C4-2B (cell line): ENCODE results near the gene OSBPL7.

ENCODE experiments used
- ZFX ChIP-seq: fragments of 450-650 bp; IDR thresholded peaks from 2 replicates; pipeline ENCODE4 v1.6.1; 2017
- TF ChIP-seq, protein P1 (sequence below): fragments of 450-650 bp; conservative IDR thresholded peaks from 2 replicates; pipeline ENCODE4 v1.5.1; 2017; ENCODE audit warnings: mild to moderate bottlenecking

DNA sequence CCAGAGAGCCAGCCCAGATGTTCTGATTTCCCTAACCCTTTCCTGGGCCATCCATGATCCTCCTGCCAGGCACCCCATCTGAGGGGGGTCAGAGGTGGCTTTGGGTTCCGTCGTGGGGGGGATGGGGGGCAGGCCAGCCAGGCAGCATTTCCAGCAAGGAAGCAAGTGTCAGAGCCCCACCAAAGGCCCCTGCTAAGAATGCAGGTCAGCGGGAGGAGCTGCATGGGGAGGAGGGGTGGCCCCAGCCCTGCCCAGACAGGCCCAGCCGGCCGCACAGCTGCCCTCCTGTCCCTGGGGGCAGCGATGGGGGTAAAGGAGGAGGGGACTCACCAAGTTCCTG is 21.8 kb upstream of the OSBPL7 start:
- TF ChIP-seq, protein P1, sequence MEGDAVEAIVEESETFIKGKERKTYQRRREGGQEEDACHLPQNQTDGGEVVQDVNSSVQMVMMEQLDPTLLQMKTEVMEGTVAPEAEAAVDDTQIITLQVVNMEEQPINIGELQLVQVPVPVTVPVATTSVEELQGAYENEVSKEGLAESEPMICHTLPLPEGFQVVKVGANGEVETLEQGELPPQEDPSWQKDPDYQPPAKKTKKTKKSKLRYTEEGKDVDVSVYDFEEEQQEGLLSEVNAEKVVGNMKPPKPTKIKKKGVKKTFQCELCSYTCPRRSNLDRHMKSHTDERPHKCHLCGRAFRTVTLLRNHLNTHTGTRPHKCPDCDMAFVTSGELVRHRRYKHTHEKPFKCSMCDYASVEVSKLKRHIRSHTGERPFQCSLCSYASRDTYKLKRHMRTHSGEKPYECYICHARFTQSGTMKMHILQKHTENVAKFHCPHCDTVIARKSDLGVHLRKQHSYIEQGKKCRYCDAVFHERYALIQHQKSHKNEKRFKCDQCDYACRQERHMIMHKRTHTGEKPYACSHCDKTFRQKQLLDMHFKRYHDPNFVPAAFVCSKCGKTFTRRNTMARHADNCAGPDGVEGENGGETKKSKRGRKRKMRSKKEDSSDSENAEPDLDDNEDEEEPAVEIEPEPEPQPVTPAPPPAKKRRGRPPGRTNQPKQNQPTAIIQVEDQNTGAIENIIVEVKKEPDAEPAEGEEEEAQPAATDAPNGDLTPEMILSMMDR, result peak; percentile 81
- no peak for TF ChIP-seq ZFX
